GM18870 (cell line): ENCODE measurements around the gene GRID1.
"Not testable (repeated sequence)": the region's sequence is repeated elsewhere in the genome, so short reads cannot be mapped to it uniquely, and the experiment has no call there.

Source experiments
- ATAC-seq: cut with Tn5 transposase; IDR thresholded peaks from one replicate; pipeline ENCODE4 v1.9.1; 2021; ENCODE audit warnings: moderate library complexity; ENCODE audit not compliant: unreplicated experiment

GRID1 gene

GRCh38 chr10:85699066-85699465, 667.5 kb downstream of the GRID1 start:
- ATAC-seq, result not testable (repeated sequence)

GRCh38 chr10:85696893-85697292, 669.7 kb downstream of the GRID1 start:
- ATAC-seq, result no peak

GRCh38 chr10:85682621-85683020, 684.0 kb downstream of the GRID1 start:
- ATAC-seq, result no peak

- no peak for ATAC-seq
Observed at GRCh38 chr10:85679710-85680109, 686.9 kb downstream of the GRID1 start.

GRCh38 chr10:85679061-85679460, 687.5 kb downstream of the GRID1 start:
- no peak for ATAC-seq

- ATAC-seq, result no peak
Observed at GRCh38 chr10:85674851-85675250, 691.7 kb downstream of the GRID1 start.

- no peak for ATAC-seq
Observed at GRCh38 chr10:85673270-85673669, 693.3 kb downstream of the GRID1 start.

- no peak for ATAC-seq
Observed at GRCh38 chr10:85671530-85671929, 695.1 kb downstream of the GRID1 start.

- ATAC-seq, result no peak
Observed at GRCh38 chr10:85668522-85668921, 698.1 kb downstream of the GRID1 start.

- no peak for ATAC-seq
Observed at GRCh38 chr10:85667638-85668233, 698.9 kb downstream of the GRID1 start.

- ATAC-seq, result no peak
Observed at GRCh38 chr10:85666987-85667386, 699.6 kb downstream of the GRID1 start.

- peak; percentile 79 for ATAC-seq
Observed at GRCh38 chr10:85666102-85666501, 700.5 kb downstream of the GRID1 start.

- ATAC-seq, result no peak
Observed at GRCh38 chr10:85665681-85666080, 700.9 kb downstream of the GRID1 start.

- ATAC-seq, result no peak
Observed at GRCh38 chr10:85665078-85665477, 701.5 kb downstream of the GRID1 start.

- ATAC-seq, result no peak
Observed at GRCh38 chr10:85661123-85661522, 705.5 kb downstream of the GRID1 start.

- no peak for ATAC-seq
Observed at GRCh38 chr10:85659331-85659730, 707.3 kb downstream of the GRID1 start.

- no peak for ATAC-seq
Observed at GRCh38 chr10:85658518-85658917, 708.1 kb downstream of the GRID1 start.

- no peak for ATAC-seq
Observed at GRCh38 chr10:85657476-85658113, 709.0 kb downstream of the GRID1 start.

- no peak for ATAC-seq
Observed at GRCh38 chr10:85655411-85655810, 711.2 kb downstream of the GRID1 start.

GRCh38 chr10:85651497-85651882, 715.1 kb downstream of the GRID1 start:
- ATAC-seq, result no peak

- no peak for ATAC-seq
Observed at GRCh38 chr10:85650791-85651496, 715.7 kb downstream of the GRID1 start.

GRCh38 chr10:85649461-85649860, 717.1 kb downstream of the GRID1 start:
- no peak for ATAC-seq
